ENCODE data around the gene GAS2L1.

Gene GAS2L1

GRCh38 chr22:29306175-29306834 is at the start of gene GAS2L1:
Gene GAS2L1 (plus strand): TSS chr22:29306650. CDS start chr22:29308106, 1,456 bp downstream.
- Histone ChIP-seq H3K9me3 (no peaks in the 10 kb centered on the region), H3K4me3 (peak within 1 kb of the TSS; percentile 93 to 96), H3K27ac (peak within 1 kb of the TSS; percentile 89 to 91), H3K36me3 (peaks cover 0 to 2% (median 0%) of the 10 kb centered on the region in 3 donors), H3K27me3 (no peaks in the 10 kb centered on the region), H3K4me1 (peaks cover 4 to 60% (median 53%) of the 10 kb centered on the region in 4 donors)
- intact Hi-C loops (cut with DNase I; ENCODE audit: low total_unique reads), result loop anchor here (5.0 kb wide), 2 partner anchors 39 to 81 kb away; partner anchors contain the start of genes AP1B1, EWSR1 and RHBDD3
- DNase-seq, result peak; percentile 83 to 91
- peak; percentile 61 to 72 for TF ChIP-seq CTCF (IDR thresholded peaks at IDR 0.05)

- intact Hi-C loops (cut with DNase I; ENCODE audit: low total_unique reads), result no loop called here
- no peak overlapping the region for H3K4me3 ChIP-seq
- H3K4me1 ChIP-seq, result no peaks in the 10 kb centered on the region
- no peak for TF ChIP-seq CTCF (IDR thresholded peaks at IDR 0.05)
- H3K9me3 ChIP-seq, result no peaks in the 10 kb centered on the region
- H3K36me3 ChIP-seq, result peaks cover 0 to 24% (median 15%) of the 10 kb centered on the region in 3 donors
- peak in 1 of 2 donors; percentile 53 for DNase-seq
- H3K27me3 ChIP-seq, result no peaks in the 10 kb centered on the region
- H3K27ac ChIP-seq, result no peak overlapping the region
Observed at GRCh38 chr22:29257751-29258181, 48.7 kb upstream of the GAS2L1 start.

GRCh38 chr22:29258407-29259252 is 47.8 kb upstream of the GAS2L1 start:
- TF ChIP-seq CTCF (IDR thresholded peaks at IDR 0.05), result no peak
- no peaks in the 10 kb centered on the region for H3K27me3 ChIP-seq
- no peaks in the 10 kb centered on the region for H3K4me1 ChIP-seq
- intact Hi-C loops (cut with DNase I; ENCODE audit: low total_unique reads), result no loop called here
- H3K27ac ChIP-seq, result no peak overlapping the region
- H3K4me3 ChIP-seq, result no peak overlapping the region
- DNase-seq, result peak in 1 of 2 donors; percentile 56
- no peaks in the 10 kb centered on the region for H3K9me3 ChIP-seq
- peaks cover 0 to 29% (median 15%) of the 10 kb centered on the region in 3 donors for H3K36me3 ChIP-seq

- no peak for TF ChIP-seq CTCF (IDR thresholded peaks at IDR 0.05)
Observed at GRCh38 chr22:29259253-29259899, 47.1 kb upstream of the GAS2L1 start.

GRCh38 chr22:29260031-29260560 is 46.4 kb upstream of the GAS2L1 start:
- no peaks in the 10 kb centered on the region for H3K4me1 ChIP-seq
- no peak for TF ChIP-seq CTCF (IDR thresholded peaks at IDR 0.05)
- peak in 1 of 2 donors; percentile 53 for DNase-seq
- H3K4me3 ChIP-seq, result no peak overlapping the region
- H3K9me3 ChIP-seq, result no peaks in the 10 kb centered on the region
- peaks cover 0 to 41% (median 15%) of the 10 kb centered on the region in 3 donors for H3K36me3 ChIP-seq
- H3K27me3 ChIP-seq, result no peaks in the 10 kb centered on the region
- H3K27ac ChIP-seq, result no peak overlapping the region
- intact Hi-C loops (cut with DNase I; ENCODE audit: low total_unique reads), result loop anchor here (5.0 to 10.0 kb wide), 2 partner anchors 375 to 528 kb away; partner anchors contain the start of gene ZNRF3

More at GRCh38 chr22:29259253-29259899, 47.1 kb upstream of the GAS2L1 start:
- Histone ChIP-seq H3K9me3 (no peaks in the 10 kb centered on the region), H3K4me1 (no peaks in the 10 kb centered on the region), H3K27ac (no peak overlapping the region), H3K27me3 (no peaks in the 10 kb centered on the region), H3K4me3 (no peak overlapping the region), H3K36me3 (peaks cover 0 to 37% (median 15%) of the 10 kb centered on the region in 3 donors)
- peak in 1 of 2 donors; percentile 47 for DNase-seq
- intact Hi-C loops (cut with DNase I; ENCODE audit: low total_unique reads), result no loop called here

Data from tibial artery (tissue), 4 donors.